Suprapubic skin (tissue), 4 donors: ENCODE measurements around the gene TAF5L.

Source experiments
- EP300 ChIP-seq: sonication (generic); formaldehyde crosslinking; IDR thresholded peaks from one replicate; pipeline ENCODE4 v1.6.1; 2017; ENCODE audit warnings: antibody characterized with exemption
- POLR2A ChIP-seq, 2 donors: fragments of 450-650 bp; IDR thresholded peaks; one replicate each; pipeline ENCODE4 v1.6.1; 2017; ENCODE audit warnings: antibody characterized with exemption in 2 of 2, mild to moderate bottlenecking in 2 of 2, moderate library complexity in 2 of 2
- POLR2AphosphoS5 ChIP-seq, 3 donors: sonication (generic); formaldehyde crosslinking; IDR thresholded peaks; one replicate each; pipeline ENCODE4 v1.6.1; 2017; ENCODE audit warnings: antibody characterized with exemption in 3 of 3
- TF ChIP-seq, protein P1 (sequence below), 2 donors: fragments of 200-600 bp in 1 of 2; fragments of 450-650 bp in 1 of 2; sonication (generic) in 1 of 2; IDR thresholded peaks; one replicate each; pipeline ENCODE4 v1.5.1; 2016 to 2019; ENCODE audit warnings: antibody characterized with exemption in 2 of 2, mild to moderate bottlenecking in 1 of 2, moderate library complexity in 1 of 2

GRCh38 chr1:229651546-229651945 is 25.6 kb upstream of the TAF5L start:
- TF ChIP-seq POLR2AphosphoS5 (IDR thresholded peaks at IDR 0.05) (no peak), POLR2A (IDR thresholded peaks at IDR 0.05) (no peak), EP300 (no peak)
- TF ChIP-seq, protein P1, sequence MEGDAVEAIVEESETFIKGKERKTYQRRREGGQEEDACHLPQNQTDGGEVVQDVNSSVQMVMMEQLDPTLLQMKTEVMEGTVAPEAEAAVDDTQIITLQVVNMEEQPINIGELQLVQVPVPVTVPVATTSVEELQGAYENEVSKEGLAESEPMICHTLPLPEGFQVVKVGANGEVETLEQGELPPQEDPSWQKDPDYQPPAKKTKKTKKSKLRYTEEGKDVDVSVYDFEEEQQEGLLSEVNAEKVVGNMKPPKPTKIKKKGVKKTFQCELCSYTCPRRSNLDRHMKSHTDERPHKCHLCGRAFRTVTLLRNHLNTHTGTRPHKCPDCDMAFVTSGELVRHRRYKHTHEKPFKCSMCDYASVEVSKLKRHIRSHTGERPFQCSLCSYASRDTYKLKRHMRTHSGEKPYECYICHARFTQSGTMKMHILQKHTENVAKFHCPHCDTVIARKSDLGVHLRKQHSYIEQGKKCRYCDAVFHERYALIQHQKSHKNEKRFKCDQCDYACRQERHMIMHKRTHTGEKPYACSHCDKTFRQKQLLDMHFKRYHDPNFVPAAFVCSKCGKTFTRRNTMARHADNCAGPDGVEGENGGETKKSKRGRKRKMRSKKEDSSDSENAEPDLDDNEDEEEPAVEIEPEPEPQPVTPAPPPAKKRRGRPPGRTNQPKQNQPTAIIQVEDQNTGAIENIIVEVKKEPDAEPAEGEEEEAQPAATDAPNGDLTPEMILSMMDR (IDR thresholded peaks at IDR 0.05) = no peak
